Right cardiac atrium (tissue), 5 donors: ENCODE results near the gene SLC41A3. TPM values are rescaled to one million over a fixed set of nuclear protein-coding genes. Genes with fewer than 3 reads are reported as not detected.
A peak's percentile ranks its signal among the peaks of the same experiment; 100 is the strongest.
"Not testable (repeated sequence)": the region's sequence is repeated elsewhere in the genome, so short reads cannot be mapped to it uniquely, and the experiment has no call there.

Source experiments
- ATAC-seq, 2 donors: fragments of 200-7000 bp; cut with Tn5 transposase; one replicate each; pipeline versions ENCODE4 v1.8.0 to v1.9.1; 2020; ENCODE audit warnings: moderate library complexity in 2 of 2, mild to moderate bottlenecking in 1 of 2
- DNase-seq, 3 donors: peaks; one replicate each; pipeline ENCODE4 v3.0.0-alpha.2; 2020
- H3K27ac ChIP-seq: one replicate; pipeline ENCODE4 v1.5.1; 2013; ENCODE audit warnings: mild to moderate bottlenecking, low read length, control low read depth, moderate library complexity
- H3K27me3 ChIP-seq: one replicate; pipeline ENCODE4 v1.6.1; 2013; ENCODE audit not compliant: control insufficient read depth, insufficient read depth
- H3K4me1 ChIP-seq: one replicate; pipeline ENCODE4 v1.6.1; 2013; ENCODE audit warnings: low read length; ENCODE audit not compliant: control insufficient read depth, insufficient read depth
- H3K4me3 ChIP-seq: one replicate; pipeline ENCODE4 v1.5.1; 2013; ENCODE audit warnings: low read length, control low read depth
- H3K9me3 ChIP-seq: one replicate; pipeline ENCODE4 v1.6.1; 2013; ENCODE audit warnings: low read length; ENCODE audit not compliant: control insufficient read depth
- WGBS: extraction: QIAGEN DNeasy Blood & Tissue Kit; methylation state at CpG from one replicate; pipeline ENCODE4 v1.1.7; 2013; 5-methylcytosine and 5-hydroxymethylcytosine counted together
- intact Hi-C, 4 donors: fragments of 100-400 bp; cut with DNase I; formaldehyde crosslinking; loops; one replicate each; pipeline versions ENCODE4 v1.11.0 to v1.14.0; 2022 to 2023
- polyA plus RNA-seq: library from polyadenylated mRNA; stranded (reverse); fragments of 200-250 nt; gene quantifications from one replicate; pipeline ENCODE4 v1.2.3, GENCODE V29; 2013
- total RNA-seq, 4 donors: library from RNA; stranded (reverse); fragmentation: NEBNext Ultra II Directional; extraction: Animal tissue kit (Norgen Biotek cat#: 25700); gene quantifications; one replicate each; pipeline ENCODE4 v1.2.1, GENCODE V29; 2021
- donor health status: healthy with polysubstance abuse.
- donor health status: DM: no; HTN: yes; CAD: no.
- donor health status: DM: no; HTN: no; CAD: no.
- donor health status: DM: no; HTN: yes; CAD: no; lungs with severe emphysema.
- donor health status: DM: yes; HTN: yes; CAD: no.

SLC41A3 gene
- total and polyA plus RNA-seq, 5 donors = 25.6 to 38.9 (median 36.9) TPM

DNA sequence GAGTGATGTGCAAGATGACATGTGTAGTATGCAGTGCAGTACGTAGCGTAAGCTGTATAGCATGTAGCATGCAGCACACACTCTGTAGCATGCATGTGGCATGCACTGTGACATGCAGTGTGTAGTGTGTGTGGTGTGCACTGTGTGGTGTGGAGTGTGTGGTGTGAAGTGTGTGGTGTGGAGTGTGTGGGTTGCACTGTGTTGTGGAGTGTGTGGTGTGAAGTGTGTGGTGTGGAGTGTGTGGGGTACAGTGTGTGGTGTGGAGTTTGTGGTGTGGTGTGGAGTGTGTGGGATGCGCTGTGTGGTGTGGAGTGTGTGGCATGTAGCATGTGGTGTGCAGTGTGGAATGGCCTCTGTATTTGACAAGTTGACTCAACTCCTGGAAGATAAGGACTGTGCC lies 75.7 kb downstream of the SLC41A3 start:
- no peaks in the 10 kb centered on the region for H3K27me3 ChIP-seq
- intact Hi-C loops = no loop called here
- no peak for ATAC-seq
- 98% methylated on average over 3 of the region's 3 CpGs for WGBS
- H3K27ac ChIP-seq = no peak overlapping the region
- no peaks in the 10 kb centered on the region for H3K9me3 ChIP-seq
- DNase-seq = no peak
- no peak overlapping the region for H3K4me3 ChIP-seq
- peaks cover 5% of the 10 kb centered on the region for H3K4me1 ChIP-seq

- intact Hi-C loops = no loop called here
- no peak overlapping the region for H3K27ac ChIP-seq
- ATAC-seq = no peak
These were observed 78.0 kb downstream of the SLC41A3 start for GRCh38 chr3:126005951-126006350.

DNA sequence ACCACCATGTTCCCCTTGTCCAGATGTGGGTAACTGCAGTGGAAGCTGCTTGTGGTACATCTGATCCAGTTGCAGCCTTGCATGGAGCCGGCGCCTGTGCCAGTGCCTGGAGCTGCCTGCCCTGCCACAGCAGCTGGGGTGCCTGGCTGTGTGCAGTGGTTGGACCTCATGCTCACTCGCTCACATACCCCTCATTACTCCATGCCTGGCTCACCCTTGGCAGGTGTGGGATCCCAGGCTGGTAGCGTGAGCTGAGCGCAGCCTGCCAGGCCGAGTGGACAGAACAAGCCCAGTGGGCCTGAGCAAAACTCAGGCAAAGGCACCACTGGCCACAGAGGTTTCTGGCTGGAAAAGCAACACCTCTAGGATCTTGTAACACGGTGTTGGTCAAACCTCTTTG lies 79.2 kb downstream of the SLC41A3 start:
- Histone ChIP-seq H3K27me3 (no peaks in the 10 kb centered on the region), H3K27ac (no peak overlapping the region), H3K4me3 (no peak overlapping the region), H3K4me1 (peaks cover 5% of the 10 kb centered on the region), H3K9me3 (no peaks in the 10 kb centered on the region)
- 91% methylated on average over 7 of the region's 7 CpGs for WGBS
- ATAC-seq (peak in 1 of 2 donors; percentile 20), DNase-seq (no peak)
- intact Hi-C loops = no loop called here

More at GRCh38 chr3:126005951-126006350, 78.0 kb downstream of the SLC41A3 start:
- WGBS = 15% methylated on average over 3 of the region's 3 CpGs
- H3K4me3 ChIP-seq = no peak overlapping the region
- no peaks in the 10 kb centered on the region for H3K27me3 ChIP-seq
- no peak for DNase-seq
- H3K9me3 ChIP-seq = no peaks in the 10 kb centered on the region
- H3K4me1 ChIP-seq = peaks cover 5% of the 10 kb centered on the region

- 91% methylated on average over 6 of the region's 6 CpGs for WGBS
- peak in 1 of 2 donors; percentile 14 for ATAC-seq
- Histone ChIP-seq H3K9me3 (no peaks in the 10 kb centered on the region), H3K4me1 (peaks cover 5% of the 10 kb centered on the region), H3K27me3 (no peaks in the 10 kb centered on the region), H3K4me3 (no peak overlapping the region), H3K27ac (no peak overlapping the region)
- no peak for DNase-seq
- intact Hi-C loops = no loop called here
These were observed 79.7 kb downstream of the SLC41A3 start for GRCh38 chr3:126004217-126004616.

DNA sequence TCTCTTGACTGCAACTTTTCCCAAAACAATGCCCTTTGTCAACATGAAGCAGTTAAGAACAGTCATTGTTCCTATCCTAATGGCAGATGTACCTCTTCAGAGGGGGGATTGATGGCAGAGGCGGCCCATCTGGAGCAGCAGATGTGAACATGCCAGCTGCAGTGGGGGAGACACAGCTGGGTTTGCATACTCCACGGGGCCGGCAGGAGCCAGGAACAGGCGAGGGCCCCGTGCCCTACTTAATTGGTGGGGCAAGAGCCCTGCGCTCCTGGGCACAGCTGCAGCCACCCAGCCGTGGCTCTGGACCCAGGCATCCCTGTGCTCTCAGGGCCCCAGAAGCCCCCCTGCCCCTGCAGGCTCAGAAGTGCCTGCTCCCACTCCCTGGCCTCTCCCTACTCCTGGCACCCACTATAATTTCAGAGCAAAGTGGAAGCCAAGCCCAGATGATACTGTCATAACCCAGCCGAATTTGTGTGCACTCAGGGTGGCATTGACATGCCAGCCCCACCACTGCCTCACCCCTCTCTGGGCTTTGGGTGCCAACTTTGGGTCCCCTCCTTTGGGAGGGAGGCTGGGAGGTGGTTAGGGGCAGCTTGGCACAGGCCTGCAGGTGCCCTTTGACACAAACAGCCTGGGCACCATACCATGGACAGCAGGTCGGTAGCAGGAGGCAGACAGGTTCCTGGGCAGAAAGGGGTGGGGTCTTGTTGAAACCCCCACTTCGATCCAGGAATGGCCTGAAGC lies 80.3 kb downstream of the SLC41A3 start:
- H3K4me3 ChIP-seq = no peak overlapping the region
- intact Hi-C loops = no loop called here
- WGBS = 93% methylated on average over 10 of the region's 10 CpGs
- no peaks in the 10 kb centered on the region for H3K27me3 ChIP-seq
- ATAC-seq = peak; percentile 15 to 25
- H3K4me1 ChIP-seq = peaks cover 5% of the 10 kb centered on the region
- H3K27ac ChIP-seq = no peak overlapping the region
- H3K9me3 ChIP-seq = no peaks in the 10 kb centered on the region
- DNase-seq = no peak

DNA sequence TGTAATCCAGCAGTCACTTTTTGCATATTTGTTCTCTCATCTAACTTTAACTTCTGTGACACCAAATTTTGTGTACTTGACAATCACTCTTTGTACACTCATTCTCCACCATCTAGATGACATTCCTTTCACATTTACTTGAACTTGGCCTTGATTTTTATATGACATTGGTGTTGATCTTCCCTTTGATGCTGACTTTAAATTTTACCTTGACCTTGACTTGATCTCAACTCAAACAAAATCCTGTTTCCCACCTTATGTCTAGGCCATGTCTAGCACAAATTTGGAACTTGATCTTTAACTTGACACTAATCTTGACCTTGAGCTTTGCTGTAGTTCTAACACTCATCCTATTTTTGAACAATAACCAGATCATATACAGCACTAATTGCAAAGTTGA lies 81.7 kb downstream of the SLC41A3 start:
- Histone ChIP-seq H3K4me3 (no peak overlapping the region), H3K27me3 (no peaks in the 10 kb centered on the region), H3K9me3 (no peaks in the 10 kb centered on the region), H3K4me1 (peaks cover 5% of the 10 kb centered on the region), H3K27ac (no peak overlapping the region)
- intact Hi-C loops = no loop called here
- ATAC-seq (no peak), DNase-seq (no peak)

DNA sequence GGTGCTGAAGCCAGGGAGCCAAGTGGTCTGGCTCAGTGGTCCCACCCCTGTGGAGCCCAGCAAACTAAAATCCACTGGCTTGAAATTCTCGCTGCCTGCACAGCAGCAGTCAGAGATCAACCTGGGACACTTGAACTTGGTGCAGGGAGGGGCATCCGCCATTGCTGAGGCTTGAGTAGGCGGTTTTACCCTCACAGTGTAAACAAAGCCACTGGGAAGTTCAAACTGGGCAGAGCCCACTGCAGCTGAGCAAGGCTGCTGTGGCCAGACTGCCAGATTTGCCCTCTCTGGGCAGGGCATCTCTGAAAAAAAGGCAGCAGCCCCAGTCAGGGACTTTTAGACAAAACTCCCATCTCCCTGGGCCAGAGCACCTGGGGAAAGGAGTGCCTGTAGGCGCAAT lies 87.2 kb downstream of the SLC41A3 start:
- H3K4me3 ChIP-seq, H3K9me3 ChIP-seq, H3K27ac ChIP-seq, H3K4me1 ChIP-seq, intact Hi-C loops, ATAC-seq, DNase-seq, H3K27me3 ChIP-seq: not testable (repeated sequence)
- WGBS = 94% methylated on average over 4 of the region's 4 CpGs

- peak overlapping the region; percentile 79 for H3K27ac ChIP-seq
- ATAC-seq (peak; percentile 99 to 100), DNase-seq (peak; percentile 90 to 97 (median 96))
- no peaks in the 10 kb centered on the region for H3K27me3 ChIP-seq
- H3K9me3 ChIP-seq = no peaks in the 10 kb centered on the region
- H3K4me3 ChIP-seq = peak overlapping the region; percentile 74
- H3K4me1 ChIP-seq = no peaks in the 10 kb centered on the region
- intact Hi-C loops = loop anchor here in 1 of 4 donors (5.0 kb wide), 1 partner anchor 92 kb away; the partner anchor contains the start of gene SLC41A3
- WGBS = 2% methylated on average over 52 of the region's 52 CpGs
These were observed 93.5 kb downstream of the SLC41A3 start for GRCh38 chr3:125990253-125990970.

DNA sequence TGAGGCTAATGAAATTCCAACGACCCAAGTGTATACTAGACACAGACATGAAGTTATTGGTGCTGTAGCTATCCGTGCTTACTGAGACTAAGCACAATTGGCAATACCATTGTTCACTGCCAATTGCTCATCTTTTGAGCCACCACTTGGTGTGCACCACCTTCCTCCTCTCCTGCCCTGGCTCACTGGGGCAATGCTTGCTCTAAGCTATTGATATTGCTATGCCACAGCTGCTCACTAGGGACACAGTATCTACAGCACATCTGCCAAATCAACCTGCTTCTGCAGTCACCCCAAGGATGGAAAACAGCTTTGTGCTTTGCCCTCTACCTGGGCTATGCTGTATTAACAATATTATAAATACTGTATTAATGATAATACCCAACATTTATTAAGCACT lies 99.0 kb downstream of the SLC41A3 start:
- ATAC-seq, DNase-seq, H3K27me3 ChIP-seq, H3K4me1 ChIP-seq, H3K27ac ChIP-seq, H3K4me3 ChIP-seq, H3K9me3 ChIP-seq, intact Hi-C loops: not testable (repeated sequence)
- 91% methylated on average over 2 of the region's 2 CpGs for WGBS

DNA sequence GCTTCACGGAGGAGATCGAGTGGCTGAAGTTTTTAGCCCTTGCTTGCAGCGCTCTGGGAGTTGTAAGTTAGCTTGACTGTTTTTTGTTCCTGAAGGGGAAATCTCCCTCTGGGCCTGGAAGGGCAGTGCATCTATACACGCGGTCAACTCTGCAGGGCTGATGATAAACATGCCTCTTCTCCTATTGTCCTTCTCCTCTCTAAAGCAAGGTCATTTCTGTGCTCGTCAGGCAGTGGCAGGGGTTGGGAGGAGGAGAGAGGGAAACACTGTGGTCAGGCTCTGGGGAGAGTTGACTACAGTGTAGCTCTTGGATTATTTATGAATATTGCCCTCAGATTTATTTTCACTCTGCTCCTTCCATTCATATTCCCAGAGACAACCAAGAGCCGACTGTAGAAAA lies 106.8 kb downstream of the SLC41A3 start:
- H3K9me3 ChIP-seq, intact Hi-C loops, H3K4me1 ChIP-seq, DNase-seq, H3K4me3 ChIP-seq, H3K27ac ChIP-seq, ATAC-seq, H3K27me3 ChIP-seq: not testable (repeated sequence)
- WGBS = 46% methylated on average over 4 of the region's 7 CpGs

DNA sequence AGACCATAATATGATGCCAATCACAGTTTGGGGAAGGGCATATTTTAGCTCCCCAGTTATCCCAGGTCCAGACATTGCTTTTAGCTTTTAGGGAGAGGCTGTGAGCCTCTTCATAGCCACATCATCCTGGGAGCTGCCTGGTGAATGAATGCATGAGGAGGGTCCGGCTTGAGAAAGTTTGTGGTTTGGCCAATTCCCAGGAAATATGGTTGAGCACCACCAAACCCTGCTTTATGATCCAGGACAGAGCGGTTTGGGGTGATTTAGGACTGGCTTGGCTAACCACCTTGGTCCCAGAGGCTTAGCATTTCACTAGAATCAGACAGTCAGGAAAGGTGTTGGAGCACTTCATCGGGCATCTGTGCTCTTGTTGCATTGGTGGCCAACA lies 107.9 kb downstream of the SLC41A3 start:
- ATAC-seq, H3K4me1 ChIP-seq, H3K9me3 ChIP-seq, H3K27ac ChIP-seq, H3K27me3 ChIP-seq, DNase-seq, intact Hi-C loops, H3K4me3 ChIP-seq: not testable (repeated sequence)
- WGBS = 93% methylated on average over 3 of the region's 3 CpGs
